GM13977 (cell line): ENCODE results near the gene H2AZ2.
"Not testable (repeated sequence)": the region's sequence is repeated elsewhere in the genome, so short reads cannot be mapped to it uniquely, and the experiment has no call there.

ENCODE experiments used
- DNase-seq: peaks from one replicate; pipeline ENCODE4 v3.0.0; 2012; ENCODE audit warnings: low spot score
- in situ Hi-C: fragments of 300-500 bp; cut with MboI; formaldehyde crosslinking; loops from one replicate; pipeline ENCODE4 v1.12.0; 2022; ENCODE audit warnings: low sequenced_read_pairs, low pct_unique_long_range_greater_than_20kb, mixed read lengths, inconsistent platforms; ENCODE audit not compliant: unreplicated experiment
- TF ChIP-seq, protein P1 (sequence below): IDR thresholded peaks from 2 replicates; pipeline ENCODE4 v1.5.1; 2012; ENCODE audit warnings: mild to moderate bottlenecking, control low read depth; ENCODE audit not compliant: insufficient read depth; ENCODE audit errors: extremely low read depth, missing control alignments

Gene H2AZ2

DNA sequence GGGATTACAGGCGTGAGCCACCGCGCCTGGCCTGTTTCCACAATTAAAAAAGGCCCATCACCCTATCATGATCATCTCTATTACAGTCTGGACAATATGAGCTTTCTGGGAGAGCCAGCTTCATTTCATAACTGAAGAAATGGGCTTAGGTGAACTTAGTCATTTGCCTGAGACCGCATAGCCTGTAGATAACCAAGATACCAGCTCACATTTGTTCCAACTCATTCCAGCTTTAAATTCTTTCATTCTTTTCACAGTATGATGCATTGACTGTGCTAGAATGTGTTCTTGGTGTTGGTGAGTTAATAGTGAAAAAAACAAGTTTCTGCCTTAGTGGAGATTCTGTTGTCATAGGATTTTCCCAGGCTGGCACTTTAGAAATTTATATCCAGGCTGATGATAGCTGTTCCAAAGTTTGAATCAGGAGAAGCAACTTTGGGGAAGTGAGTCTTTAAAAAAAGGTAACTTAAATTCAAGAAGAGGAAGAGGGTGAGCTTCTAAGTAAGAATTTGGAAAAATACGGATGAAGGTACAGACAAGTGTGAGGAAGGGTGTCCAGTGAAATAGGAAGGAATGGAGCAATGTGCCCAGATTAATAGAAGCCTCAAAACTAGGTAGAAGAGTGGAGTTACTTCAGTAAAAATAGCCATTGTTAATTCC lies 2.1 kb upstream of the H2AZ2 start:
- DNase-seq, result no peak
- in situ Hi-C loops, result loop anchor here (5.0 to 10.0 kb wide), 3 partner anchors 77 to 285 kb away; partner anchors contain the start of gene TMED4
- TF ChIP-seq, protein P1, sequence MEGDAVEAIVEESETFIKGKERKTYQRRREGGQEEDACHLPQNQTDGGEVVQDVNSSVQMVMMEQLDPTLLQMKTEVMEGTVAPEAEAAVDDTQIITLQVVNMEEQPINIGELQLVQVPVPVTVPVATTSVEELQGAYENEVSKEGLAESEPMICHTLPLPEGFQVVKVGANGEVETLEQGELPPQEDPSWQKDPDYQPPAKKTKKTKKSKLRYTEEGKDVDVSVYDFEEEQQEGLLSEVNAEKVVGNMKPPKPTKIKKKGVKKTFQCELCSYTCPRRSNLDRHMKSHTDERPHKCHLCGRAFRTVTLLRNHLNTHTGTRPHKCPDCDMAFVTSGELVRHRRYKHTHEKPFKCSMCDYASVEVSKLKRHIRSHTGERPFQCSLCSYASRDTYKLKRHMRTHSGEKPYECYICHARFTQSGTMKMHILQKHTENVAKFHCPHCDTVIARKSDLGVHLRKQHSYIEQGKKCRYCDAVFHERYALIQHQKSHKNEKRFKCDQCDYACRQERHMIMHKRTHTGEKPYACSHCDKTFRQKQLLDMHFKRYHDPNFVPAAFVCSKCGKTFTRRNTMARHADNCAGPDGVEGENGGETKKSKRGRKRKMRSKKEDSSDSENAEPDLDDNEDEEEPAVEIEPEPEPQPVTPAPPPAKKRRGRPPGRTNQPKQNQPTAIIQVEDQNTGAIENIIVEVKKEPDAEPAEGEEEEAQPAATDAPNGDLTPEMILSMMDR, result no peak

DNA sequence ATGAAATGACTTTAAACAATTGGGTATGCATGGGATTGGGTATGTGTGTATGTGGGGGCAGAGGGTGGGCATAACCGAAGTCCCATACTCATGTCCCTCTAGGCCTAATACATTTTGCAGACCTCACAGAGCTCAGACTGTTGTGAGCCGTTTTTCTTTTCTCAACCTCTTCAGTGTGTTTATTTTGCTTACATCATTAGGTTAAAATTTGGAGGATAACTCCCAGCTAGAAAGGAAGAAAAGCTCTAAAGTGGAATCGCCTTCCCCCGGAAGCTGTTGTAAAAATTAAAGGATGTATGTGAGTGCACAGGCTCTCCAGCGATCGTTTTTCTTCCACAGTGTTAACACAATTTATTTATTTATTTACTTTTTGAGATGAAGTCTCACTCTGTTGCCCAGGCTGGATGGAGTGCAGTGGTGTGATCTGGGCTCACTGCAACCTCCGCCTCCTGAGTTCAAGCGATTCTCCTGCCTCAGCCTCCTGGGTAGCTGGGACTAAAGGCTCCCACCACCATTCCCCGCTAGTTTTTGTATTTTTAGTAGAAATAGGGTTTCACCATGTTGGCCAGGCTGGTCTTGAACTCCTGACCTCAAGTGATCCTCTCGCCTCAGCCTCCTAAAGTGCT lies 1.5 kb upstream of the H2AZ2 start:
- DNase-seq, result no peak
- in situ Hi-C loops, result loop anchor here (10.0 kb wide), 1 partner anchor 265 kb away; the partner anchor contains the start of gene TMED4
- TF ChIP-seq, protein P1, result no peak

DNA sequence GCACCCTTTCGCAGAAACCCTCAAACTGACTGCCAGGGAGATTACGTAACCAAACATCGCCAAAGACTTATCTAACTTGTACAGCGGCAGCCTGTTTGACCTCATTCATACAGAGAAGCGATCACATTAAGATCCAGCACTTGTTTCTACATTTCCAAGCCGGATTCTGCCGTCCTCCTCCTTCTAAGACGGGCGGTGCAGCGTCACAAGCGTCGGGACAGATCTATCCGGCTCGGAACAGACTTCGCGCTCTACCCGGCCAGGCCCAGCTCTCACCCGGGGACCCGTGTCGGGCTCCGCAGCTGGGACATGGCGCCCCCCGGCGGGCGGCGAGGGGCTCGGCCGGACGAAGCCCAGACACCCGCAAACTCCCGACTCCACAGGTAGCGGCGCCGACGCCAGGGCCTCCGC lies 373 bp downstream of the H2AZ2 start:
- DNase-seq, result peak; percentile 88
- TF ChIP-seq, protein P1, result peak; percentile 96
- in situ Hi-C loops, result loop anchor here (10.0 kb wide), 1 partner anchor 263 kb away; the partner anchor contains the start of gene TMED4

DNA sequence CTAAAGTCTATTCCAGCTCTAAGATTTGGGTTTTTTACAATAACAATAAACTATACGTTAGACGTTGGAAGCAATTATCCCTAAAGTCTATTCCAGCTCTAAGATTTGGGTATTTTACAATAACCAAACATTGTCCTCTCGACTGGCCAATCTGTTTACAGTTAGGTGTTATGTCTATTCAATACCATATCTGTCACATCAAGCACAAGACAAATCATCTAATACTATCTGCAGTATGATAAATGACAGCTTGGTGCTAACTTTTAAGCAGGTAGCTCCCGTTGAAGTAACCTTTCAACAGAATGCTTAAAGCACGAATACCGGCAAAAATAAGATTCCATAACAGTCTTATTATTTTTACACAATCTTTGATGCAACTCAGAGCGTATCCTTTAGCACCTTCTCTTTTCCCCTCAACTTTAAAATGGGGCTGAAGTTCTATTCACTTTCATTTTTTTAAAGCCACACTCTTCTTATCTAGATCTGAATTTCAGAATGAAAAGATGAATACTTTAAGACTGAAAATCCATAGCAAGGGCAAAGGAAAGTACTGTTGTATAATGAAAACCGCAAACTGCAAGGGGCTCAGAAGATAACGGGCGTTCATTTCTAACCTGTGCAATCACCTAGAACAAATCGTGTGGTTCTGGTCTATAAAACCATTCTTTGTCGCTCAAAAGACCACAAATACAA lies 925 bp downstream of the H2AZ2 start:
- TF ChIP-seq, protein P1, result no peak
- in situ Hi-C loops, result loop anchor here (10.0 kb wide), 1 partner anchor 262 kb away; the partner anchor contains the start of gene TMED4
- DNase-seq, result no peak

DNA sequence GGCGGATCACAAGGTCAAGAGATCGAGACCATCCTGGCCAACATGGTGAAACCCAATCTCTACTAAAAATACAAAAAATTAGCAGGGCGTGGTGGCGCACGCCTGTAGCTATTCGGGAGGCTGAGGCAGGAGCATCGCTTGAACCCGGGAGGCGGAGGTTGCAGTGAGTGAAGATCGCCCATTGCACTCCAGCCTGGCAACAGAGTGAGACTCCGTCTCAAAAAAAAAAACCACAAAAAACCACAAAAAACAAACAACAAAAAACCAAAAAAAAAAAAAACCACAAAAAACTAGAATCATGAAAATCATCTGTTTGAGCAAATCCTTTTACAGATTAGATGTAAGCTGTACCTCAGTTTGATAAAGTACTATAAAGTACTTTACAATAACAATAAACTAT lies 1.5 kb downstream of the H2AZ2 start:
- not testable (repeated sequence) for DNase-seq
- in situ Hi-C loops, result loop anchor here (10.0 kb wide), 1 partner anchor 262 kb away; the partner anchor contains the start of gene TMED4

DNA sequence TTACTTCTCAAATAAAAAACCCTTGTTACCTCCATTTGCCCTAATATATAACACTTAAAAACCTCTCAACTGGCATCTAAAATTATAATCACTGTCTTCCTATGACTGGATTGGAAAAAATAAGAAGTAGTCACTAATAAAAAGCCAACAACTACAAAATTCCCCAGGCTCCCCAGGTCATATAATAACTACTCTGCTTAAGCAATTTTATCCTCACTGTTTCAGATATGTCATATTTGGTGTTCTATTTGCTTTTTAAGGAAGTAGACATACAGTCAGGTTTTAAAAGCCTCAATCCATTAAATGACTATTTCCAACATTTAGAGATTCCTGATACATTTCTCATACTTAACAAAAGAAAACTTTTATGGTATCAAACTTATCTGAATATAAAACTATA lies 2.4 kb downstream of the H2AZ2 start:
- DNase-seq, result no peak
- in situ Hi-C loops, result loop anchor here (10.0 kb wide), 1 partner anchor 261 kb away; the partner anchor contains the start of gene TMED4

DNA sequence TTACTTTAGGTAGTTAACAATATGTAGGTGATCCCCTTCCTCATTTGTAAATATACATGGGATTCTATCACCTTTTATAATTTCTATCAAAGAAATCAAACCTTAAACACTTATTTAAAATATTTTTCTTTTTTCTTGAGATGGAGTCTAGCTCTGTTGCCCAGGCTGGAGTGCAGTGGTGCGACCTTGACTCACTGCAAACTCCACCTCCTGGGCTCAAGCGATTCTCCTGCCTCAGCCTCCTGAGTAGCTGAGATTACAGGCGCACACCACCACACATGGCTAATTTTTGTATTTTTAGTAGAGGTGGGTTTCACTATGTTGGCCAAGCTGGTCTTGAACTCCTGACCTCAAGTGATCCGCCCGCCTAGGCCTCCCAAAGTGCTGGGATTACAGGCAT lies 4.4 kb downstream of the H2AZ2 start:
- in situ Hi-C loops, result loop anchor here (10.0 kb wide), 1 partner anchor 259 kb away; the partner anchor contains the start of gene TMED4
- not testable (repeated sequence) for DNase-seq

More for the DNA sequence above, 2.4 kb downstream of the H2AZ2 start:
- TF ChIP-seq, protein P1, result no peak

DNA sequence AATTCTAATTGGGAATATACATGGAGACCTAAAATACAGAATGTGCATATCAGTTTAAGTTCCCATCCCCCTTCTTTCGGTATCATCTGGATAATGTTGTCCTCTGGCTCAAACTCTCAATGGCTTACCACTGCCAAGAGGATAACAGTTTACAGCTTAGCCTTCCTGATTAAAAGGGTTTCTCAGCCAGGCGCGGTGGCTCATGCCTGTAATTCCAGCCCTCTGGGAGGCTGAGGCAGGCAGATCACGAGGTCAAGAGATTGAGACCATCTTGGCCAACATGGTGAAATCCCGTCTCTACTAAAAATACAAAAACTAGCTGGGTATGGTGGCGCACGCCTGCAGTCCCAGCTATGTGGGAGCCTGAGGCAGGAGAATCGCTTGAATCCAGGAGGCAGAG lies 5.2 kb downstream of the H2AZ2 start:
- in situ Hi-C loops, result loop anchor here (10.0 kb wide), 1 partner anchor 258 kb away; the partner anchor contains the start of gene TMED4

More for the DNA sequence above, 5.2 kb downstream of the H2AZ2 start:
- not testable (repeated sequence) for DNase-seq
